DMS53 treated with DMSO at 0.1 percent for 48 hours (cell line): Measurements from ENCODE around the gene CHD9NB.
"Not testable (repeated sequence)": the region's sequence is repeated elsewhere in the genome, so short reads cannot be mapped to it uniquely, and the experiment has no call there.

ENCODE experiments used
- DNase-seq: peaks from one replicate; lab custom pipeline; 2025; ENCODE audit not compliant: unreplicated experiment; lab: John Stamatoyannopoulos, UW

Gene CHD9NB

DNA sequence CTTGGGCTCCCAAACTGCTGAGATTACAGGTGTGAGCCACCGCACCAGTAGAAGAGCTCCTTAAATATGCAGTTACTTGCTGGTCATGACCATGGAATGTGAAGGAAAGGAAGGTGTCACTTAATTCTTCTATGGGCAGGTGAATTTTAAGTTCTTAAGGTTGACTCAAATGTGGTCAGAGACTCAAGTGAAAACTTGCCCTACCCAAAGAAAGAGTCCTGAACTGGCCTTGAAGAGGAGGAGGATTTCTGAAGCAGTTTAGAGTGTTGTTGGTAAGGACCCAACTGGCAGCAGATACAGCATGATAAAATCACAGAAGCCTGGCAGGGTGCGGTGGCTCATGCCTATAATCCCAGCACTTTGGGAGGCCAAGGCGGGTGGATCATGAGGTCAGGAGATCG lies 31.4 kb upstream of the CHD9NB start:
- DNase-seq: no peak

DNA sequence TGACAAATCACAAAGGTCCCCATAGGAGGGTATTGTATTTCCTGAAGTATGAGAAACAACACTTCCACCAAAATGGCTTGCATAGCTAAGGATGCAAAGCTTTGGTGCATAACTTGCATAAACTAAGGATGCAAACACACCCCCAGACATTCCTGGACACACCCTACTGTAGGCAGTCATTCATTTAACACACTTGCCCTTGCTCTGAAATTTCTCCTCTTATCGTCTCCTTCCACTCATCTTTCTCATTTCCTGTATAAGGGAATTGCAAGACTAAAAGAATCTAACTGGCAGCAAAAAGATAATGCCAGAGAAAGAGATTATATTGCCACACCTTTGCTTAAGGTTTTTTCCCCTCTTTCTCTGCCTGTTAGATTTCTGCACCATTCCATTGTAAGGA lies 30.4 kb upstream of the CHD9NB start:
- DNase-seq: no peak

DNA sequence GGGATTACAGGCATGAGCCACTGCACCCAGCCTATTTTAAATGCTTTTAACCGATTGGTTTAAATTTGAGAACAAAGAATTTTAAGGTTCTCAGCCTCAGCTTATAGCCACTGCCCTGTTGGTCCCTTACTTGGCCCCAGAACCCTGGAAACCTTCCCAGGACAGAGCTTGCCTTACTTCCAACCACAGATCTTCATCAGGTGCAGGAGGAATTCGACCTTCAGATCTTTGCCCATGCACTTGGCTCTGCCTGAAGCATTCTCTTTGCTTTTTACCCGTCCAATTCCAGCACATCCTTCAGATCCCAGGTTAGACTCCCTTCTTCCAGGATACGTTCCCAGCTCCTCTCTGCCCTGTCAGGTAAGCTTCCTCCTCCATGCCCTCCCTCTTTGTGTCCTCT lies 29.8 kb upstream of the CHD9NB start:
- DNase-seq: no peak

DNA sequence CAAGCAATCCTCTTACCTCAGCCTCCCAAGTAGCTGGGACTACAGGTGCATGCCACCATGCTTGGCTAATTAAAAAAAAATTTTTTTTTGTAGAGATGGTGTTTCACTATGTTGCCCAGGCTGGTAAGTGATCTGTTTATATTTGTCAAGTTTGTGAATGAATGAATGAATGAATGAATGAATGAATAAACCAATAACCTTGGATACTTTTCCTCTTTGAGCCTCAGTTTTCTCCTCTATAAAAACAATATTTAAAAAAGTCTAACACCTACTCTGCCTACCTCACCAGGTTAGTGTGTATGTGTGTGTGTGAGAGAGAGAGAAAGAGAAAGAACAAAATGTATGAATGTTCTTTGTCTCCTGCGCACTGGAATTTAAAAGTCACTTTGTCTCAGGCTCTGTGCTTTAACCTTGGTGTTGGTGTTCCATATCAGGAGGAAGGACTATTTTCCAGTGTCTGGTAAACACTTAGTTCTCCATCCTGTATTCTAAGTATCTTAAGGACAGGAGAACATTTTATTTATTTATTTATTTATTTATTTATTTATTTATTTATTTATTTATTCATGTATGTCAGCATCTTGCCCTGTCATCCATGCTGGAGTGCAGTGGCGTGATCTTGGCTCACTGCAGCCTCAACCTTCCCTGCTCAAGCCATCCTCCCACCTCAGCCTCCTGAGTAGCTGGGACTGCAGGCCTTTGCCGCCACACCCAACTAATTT lies 29.1 kb upstream of the CHD9NB start:
- DNase-seq: no peak

DNA sequence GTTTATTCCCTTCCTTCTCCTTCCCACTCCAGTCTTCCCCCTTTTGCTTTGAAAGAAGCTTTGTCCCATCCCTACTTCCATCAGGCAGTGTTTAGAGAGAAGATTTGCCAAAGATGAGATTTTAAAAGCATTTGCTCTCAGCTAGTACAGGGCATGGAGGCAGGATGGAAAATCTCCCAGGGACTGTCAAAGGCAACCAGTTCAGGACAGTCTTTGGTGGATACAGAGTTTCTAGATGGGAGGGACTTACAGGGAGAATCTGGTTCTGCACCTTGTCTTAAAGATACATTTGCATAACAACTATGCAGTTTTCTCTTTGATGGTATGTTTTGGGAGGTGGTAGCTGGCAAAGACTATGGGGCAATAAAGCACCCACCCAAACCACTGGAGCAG lies 28.3 kb upstream of the CHD9NB start:
- no peak for DNase-seq

DNA sequence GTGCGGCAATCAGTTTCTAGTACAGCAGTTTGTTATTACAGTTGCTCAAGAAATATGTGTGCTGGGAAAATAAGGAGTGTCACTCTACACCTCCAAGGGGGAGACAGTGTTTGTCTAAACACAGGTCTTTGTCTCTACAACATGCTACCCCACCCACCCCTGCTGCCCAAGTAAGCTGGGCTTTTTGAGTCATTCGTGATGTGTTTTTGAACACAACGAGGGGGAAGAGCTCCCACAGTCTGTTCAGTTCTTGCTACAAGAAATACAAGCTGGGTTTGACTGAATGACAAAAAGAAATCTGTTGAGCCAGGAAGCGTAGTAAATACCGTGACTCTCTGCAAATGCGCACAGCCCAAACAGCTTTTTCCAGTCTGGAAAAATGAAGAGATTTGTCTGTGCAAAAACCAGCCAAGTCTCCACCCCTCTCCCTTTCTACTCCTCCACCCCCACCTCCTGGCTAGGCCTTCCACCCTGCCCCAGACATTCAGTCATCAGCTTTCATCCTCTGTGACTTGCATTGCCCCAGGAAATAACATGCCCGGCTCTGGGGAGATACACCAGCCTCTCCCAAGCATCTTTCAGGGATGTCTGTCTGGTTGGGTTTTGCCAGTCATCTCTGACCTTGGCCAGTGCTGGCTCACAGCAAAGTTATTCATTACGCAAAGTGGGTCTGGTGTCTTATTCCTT lies 27.8 kb upstream of the CHD9NB start:
- DNase-seq: no peak

DNA sequence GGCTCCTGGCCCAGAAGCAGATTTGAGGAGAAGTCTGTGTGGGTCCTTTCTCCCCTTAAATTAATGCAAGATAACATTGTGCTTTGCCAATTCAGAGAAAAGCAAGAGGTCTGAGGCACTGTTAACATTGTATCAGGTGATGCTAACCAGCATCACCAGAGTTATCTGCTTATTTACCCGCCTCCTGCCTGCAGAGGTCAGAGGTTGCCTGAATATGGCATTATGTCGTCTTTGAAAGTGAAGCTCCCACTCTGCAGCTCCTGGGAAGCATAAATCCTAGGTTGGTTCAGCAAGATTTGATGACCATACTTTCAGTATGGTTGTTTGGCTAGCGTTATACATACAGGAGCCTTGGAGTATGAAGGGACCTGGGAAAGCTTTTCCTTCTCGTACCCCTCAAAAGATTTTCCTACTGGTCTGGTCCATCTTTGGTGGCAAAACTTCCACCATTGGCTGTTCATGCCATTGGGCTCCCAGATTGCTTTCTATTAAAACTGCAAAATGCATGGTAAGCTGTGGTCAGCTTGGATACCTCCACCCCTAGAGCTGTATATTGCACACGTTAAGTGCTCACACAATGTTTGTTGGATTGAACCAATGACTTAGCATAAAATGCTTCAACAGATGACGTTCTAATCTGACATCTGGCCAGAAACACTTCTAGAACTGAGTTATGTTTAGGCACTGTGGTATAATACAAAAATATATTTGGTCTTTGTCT lies 26.2 kb upstream of the CHD9NB start:
- DNase-seq: no peak

DNA sequence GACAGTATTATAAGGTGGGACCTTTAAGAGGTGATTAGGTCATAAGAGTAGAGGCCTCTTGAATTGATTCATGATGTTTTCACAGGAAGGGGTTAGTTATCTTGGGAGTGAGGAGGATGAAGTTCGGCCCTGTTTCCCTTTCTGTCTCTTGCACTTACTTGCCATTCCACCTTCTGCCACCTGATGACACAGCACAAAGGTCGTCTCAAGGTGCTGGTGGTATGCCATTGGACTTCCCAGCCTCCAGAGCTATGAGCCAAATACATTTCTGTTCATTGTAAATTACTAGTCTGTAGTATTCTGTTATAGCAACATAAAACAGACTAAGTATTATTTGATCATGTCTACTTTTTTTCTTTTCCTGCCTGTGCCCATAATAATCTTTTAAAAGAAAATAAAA lies 25.6 kb upstream of the CHD9NB start:
- no peak for DNase-seq

DNA sequence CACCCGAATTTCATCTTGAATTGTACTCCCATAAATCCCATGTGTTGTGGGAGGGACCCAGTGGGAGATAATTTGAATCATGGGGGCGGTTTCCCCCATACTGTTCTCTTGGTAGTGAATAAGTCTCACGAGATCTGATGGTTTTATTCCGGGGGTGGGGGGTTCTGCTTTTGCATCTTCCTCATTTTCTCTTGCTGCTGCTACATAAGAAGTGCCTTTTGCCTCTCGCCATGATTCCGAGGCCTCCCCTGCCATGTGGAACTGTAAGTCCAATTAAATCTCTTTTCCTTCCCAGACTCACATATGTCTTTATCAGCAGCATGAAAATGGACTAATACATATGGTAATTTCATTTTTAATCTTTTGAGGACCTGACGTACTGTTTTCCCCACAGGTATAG lies 22.8 kb upstream of the CHD9NB start:
- not testable (repeated sequence) for DNase-seq

DNA sequence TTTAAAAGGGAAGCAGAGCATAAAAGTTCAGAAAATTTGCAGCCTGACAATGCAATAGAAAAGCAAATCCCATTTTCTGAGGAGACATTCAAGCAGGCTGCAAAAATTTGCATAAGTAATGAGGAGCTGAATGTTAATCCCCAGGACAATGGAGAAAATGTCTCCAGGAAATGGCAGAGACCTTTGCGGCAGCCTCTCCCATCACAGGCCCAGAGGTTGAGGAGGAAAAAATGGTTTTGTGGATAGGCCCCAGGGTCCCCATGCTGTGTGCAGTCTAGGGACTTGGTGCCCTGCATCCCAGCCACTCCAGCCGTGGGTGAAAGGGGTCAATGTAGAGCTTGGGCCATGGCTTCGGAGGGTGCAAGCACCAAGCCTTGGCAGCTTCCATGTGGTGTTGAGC lies 21.6 kb upstream of the CHD9NB start:
- not testable (repeated sequence) for DNase-seq

DNA sequence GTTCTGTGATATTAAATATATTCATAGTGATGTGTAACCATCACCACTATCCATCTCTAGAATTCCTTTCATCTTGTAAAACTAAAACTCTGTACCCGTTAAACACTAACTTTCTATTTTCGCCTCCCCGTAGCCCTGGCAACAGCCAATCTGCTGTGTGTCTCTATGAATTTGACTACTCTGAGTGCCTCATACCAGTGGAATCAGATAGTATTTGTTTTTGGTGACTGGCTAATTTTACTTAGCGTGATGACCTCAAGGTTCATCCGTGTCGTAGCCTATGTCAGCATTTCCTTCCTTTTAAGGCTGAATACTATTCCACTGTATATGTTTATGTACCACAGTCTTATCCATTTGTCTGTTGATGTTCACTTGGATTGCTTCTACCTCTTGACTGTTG lies 20.3 kb upstream of the CHD9NB start:
- DNase-seq: no peak

DNA sequence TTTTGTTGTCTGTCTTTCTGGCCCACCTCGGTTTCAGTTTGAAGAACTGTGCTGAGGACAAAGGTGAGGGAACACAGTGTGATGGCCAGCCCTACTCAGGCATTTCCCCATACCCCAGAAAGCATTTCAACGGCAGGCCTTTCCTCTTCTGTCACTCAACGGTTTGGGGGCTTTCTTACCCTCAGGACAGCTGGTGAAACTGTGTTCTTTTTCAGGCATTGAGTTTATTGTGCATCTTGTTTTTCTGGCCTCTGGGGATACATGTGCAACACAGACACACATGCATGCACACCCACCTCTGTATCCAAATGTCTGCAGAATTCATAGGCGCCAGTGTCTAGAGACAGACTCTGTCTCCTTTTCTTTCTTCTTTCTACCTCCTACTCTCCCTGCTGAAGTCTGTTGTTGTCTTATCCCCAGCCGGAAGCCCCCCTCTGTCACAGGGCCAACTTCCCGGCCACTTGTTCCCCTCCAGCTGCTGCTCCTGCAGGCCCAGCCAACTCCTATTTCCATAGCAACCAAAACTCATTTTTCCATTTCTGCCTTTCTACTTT lies 19.1 kb upstream of the CHD9NB start:
- DNase-seq: no peak

DNA sequence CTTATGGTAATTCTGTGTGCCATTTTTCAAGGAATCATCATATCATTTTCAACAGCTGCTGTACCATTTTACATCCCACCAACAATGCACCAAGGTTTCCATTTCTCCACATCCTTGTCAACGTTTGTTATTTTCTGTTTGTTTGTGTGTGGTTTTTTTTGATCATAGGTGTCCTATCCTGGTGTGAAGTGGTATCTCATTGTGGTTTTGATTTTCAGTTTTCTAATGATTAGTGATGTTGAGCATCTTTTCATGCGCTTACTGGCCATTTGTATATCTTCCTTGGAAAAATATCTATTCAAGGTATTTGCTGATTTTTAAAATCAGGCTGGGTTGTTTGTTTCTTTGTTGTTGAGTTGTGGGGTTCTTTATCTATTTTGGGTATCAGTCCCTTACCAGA lies 17.1 kb upstream of the CHD9NB start:
- no peak for DNase-seq

DNA sequence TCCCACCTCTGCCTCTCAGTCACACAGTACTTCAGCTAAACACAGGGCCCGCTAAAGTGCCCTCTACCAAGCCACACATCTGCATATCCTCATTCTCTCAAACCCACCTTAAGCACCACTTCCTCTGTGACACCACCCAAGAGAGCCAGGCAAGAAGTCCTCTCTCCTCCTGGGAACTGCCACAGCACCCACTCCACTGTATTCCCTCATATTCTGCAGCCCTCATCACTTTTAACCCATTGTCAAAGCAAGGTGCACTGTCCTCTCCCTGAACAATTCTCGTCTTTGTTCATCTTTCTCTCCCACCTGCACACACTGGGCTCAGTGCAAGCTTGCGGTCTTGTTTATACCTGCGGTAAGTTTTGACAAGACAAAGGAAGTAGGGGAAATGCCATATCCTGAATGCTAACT lies 15.7 kb upstream of the CHD9NB start:
- no peak for DNase-seq

DNA sequence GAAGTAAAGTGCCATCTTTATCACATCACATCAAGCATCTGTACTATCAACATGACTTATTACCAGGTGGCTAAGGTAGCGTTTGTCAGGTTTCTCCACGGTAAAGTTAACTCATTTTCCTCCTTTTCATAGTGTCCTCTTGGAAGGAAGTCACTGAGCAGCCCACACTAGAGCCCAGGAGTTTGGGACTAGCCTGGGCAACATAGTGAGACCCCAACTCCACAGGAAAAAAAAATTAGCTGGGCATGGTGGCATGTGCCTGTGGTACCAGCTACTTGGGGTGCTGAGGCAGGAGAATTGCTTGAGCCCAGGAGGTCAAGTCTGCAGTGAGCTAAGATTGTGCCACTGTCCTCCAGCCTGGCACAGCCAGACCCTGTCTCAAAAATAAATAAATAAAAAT lies 15.0 kb upstream of the CHD9NB start:
- no peak for DNase-seq

DNA sequence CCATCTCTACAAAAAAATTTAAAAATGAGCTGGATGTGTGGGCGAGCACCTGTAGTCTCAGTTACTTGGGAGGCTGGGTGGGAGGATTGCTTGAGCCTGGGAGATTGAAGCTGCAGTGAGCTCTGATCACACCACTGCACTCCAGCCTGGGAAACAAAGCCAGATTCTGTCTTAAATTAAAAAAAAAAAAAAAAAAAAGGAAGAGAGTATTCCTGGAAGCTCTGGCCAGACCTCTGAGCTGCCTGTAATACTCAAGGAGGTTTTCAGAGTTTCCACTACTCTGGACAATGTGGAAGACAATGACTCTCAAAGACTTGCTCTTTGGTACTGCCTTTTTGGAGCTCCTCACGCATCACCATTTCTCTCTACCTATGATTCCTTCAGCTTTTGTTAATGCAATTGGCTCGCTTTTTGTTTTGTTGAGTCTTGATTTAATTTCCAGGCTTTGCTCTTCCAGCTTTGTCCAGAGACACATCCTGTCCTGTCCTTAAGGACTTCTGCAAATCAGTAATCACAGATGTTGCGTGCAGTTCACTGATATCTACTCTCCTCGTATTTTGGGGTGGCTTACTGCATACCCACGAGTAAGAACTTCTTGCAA lies 12.9 kb upstream of the CHD9NB start:
- no peak for DNase-seq

DNA sequence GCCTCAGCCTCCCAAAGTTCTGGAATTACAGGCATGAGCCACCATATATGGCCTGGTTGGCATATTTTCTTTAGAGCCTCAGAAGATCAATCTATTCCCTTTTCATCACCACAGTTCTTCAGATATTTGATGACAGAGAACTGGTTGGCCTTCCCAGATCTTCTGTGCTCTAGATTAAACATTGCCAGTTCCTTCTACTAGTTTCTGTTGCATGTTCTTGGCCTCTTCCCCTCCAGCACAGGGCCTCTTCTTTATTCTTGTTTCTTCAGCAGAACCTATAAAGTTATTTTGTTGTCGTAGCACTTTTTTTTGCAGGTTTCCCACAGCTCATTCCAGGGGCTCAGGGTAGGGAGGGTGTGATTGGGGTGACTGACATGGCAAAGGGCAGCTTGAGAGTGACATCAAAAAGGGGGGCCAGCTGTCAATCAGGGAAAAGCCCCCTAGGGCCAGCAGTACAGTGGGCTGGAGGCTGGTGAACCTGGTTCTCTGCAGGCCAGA lies 11.4 kb upstream of the CHD9NB start:
- no peak for DNase-seq

DNA sequence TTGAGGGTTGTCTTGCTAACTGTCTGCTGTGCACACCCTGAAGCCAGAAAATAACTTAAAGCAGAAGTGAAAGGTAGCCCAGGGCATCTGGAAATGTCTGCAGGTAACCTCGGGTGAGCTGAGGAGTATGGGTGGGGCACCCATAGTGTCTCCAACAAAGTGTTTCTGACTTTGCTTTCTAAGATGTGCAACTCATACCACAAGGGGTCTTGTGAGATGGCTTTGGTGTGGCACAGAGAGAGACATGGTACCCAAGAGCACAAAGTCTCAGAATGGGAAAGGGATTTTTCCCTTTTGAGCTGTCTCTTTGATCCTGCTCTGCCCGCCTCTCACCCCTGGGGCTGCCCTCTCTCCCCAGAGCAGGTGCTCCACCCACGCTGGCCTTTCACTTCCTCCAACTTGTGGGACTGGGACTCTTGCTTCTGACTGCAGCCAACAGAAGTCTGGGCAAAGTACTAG lies 9.0 kb upstream of the CHD9NB start:
- no peak for DNase-seq

DNA sequence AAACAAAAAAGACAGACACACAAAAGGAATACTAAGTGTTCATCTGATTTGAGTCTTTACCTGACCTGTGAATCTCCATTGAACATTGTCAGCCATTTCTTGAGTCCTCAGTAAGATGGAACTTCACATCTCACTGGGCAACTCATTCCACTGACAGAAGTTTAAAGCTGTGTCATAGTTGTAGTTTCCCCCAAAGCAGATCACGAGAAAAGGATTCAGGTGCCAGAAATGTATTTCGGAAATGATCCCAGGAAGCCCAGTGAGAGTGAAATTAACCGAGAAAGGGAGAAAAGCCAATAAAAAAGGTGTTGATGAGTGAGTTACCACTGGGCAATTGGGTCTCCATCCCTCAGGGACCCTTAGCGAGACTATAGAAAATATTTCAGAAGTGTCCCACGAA lies 8.6 kb upstream of the CHD9NB start:
- no peak for DNase-seq

DNA sequence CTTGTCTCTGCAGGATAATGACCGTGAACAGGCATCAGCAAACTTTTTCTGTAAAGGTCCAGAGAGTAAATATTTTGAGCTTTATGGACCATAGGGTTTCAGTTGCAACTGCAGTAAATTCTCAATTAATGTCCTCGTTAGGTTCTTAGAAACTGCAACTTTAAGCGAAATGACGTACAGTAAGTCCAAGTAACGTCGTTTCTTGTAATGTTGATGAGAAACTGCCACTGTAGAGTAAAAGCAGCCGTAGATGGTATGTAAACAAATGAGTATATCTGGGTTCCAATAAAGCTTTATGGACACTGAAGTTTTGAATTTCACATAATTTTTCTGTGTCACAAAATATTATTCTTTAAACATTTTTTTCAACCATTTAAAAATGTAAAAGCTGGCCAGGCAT lies 7.0 kb upstream of the CHD9NB start:
- no peak for DNase-seq

DNA sequence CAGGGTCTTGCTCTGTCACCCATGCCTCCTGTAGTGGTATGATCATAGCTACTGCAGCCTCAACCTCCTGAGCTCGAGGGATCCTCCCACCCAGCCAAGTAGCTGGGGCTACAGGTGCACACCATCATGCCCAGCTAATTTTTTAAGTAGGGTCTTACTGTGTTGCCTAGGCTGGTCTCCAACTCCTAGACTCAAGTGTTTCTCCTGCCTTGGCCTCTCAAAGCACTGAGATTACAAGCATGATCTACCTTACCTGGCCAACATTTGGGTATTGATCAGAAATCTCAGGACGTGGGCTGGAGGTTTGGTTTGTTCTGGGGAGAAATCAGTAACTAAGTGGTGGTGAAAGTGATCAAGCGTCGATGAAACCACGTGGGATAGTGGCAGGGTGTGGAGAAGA lies 6.2 kb upstream of the CHD9NB start:
- no peak for DNase-seq
